GM12801 (cell line): ENCODE data around the gene TP73.

Source experiments
- TF ChIP-seq, protein P1 (sequence below): IDR thresholded peaks from one replicate; pipeline ENCODE4 v1.5.1; 2011; ENCODE audit warnings: control low read depth; ENCODE audit not compliant: insufficient read length; ENCODE audit errors: extremely low read depth

TP73 gene

GRCh38 chr1:3777647-3778589, 125.6 kb downstream of the TP73 start:
- TF ChIP-seq, protein P1, sequence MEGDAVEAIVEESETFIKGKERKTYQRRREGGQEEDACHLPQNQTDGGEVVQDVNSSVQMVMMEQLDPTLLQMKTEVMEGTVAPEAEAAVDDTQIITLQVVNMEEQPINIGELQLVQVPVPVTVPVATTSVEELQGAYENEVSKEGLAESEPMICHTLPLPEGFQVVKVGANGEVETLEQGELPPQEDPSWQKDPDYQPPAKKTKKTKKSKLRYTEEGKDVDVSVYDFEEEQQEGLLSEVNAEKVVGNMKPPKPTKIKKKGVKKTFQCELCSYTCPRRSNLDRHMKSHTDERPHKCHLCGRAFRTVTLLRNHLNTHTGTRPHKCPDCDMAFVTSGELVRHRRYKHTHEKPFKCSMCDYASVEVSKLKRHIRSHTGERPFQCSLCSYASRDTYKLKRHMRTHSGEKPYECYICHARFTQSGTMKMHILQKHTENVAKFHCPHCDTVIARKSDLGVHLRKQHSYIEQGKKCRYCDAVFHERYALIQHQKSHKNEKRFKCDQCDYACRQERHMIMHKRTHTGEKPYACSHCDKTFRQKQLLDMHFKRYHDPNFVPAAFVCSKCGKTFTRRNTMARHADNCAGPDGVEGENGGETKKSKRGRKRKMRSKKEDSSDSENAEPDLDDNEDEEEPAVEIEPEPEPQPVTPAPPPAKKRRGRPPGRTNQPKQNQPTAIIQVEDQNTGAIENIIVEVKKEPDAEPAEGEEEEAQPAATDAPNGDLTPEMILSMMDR: no peak

DNA sequence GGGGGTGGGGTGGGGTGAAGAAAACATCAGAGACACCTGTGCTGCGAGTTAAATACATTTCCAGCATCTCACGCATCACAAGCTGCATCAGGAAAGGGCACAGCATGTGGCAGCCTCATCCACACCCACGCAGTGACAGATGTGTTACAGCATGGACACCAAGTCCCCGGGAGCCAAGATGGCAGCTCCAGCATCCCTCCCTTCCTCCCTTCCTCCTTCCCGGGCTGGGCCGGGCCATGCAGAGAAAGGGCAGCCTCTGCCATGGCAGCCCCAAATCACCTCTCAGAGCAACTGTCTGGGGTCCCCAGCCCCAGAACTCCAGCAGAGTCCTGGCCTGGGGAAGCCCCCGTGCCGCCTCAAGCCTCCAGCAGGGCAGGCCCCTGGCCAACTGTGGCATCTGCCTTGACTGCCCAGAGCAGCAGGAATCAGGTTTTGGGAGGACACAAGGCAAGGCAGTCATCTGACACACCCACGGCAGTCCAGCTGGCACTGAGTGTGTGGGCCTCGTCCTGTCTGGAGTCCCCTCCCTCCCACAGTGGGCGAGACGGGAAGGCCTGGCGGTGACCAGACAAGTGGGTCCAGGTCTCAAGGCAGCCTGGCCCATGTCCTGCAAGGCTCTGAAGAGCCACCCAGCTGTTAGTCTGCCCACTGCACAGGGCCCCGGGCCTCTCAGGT, 126.4 kb downstream of the TP73 start:
- TF ChIP-seq, protein P1: no peak

- TF ChIP-seq, protein P1: no peak
Observed at GRCh38 chr1:3779265-3779911, 127.1 kb downstream of the TP73 start.

DNA sequence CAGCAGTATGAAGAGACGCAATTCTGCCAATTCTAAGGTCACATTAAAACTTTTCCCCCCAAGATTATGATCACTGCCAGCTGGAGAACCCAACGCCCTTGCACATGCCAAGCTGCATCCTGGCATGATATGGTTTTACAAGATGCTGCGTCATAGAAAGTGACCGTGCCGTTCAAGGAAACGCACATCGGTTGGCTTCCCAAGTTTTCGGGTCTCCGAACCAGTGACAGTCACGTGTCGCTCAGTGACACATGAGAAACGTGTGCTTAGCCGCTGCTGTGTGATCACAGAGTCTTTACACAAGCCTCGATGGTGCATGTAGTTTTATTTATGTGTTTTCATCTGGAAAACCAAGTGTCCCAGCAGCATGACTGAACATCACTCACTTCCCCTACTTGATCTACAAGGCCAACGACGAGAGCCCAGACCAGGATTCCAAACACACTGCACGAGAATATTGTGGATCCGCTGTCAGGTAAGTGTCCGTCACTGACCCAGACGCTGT, 127.6 kb downstream of the TP73 start:
- TF ChIP-seq, protein P1: no peak

DNA sequence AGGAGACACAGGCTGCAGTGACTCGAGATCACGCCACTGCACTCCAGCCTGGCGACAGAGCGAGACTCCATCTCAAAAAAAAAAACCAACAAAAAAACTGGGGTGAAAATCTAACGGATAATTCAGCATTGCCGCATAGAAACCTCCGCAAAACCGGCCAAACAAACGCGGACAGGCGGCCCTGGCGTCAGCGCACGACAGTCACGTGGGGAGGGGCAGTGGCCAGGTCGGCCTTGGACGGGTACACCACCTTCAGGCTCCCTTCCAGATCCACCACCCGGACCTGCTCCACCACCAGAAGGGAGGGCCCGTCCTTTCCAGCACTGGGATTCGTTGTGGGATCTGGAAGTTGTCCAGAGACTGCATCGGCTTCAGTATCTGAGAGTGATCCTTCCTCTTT, 128.6 kb downstream of the TP73 start:
- TF ChIP-seq, protein P1: no peak

DNA sequence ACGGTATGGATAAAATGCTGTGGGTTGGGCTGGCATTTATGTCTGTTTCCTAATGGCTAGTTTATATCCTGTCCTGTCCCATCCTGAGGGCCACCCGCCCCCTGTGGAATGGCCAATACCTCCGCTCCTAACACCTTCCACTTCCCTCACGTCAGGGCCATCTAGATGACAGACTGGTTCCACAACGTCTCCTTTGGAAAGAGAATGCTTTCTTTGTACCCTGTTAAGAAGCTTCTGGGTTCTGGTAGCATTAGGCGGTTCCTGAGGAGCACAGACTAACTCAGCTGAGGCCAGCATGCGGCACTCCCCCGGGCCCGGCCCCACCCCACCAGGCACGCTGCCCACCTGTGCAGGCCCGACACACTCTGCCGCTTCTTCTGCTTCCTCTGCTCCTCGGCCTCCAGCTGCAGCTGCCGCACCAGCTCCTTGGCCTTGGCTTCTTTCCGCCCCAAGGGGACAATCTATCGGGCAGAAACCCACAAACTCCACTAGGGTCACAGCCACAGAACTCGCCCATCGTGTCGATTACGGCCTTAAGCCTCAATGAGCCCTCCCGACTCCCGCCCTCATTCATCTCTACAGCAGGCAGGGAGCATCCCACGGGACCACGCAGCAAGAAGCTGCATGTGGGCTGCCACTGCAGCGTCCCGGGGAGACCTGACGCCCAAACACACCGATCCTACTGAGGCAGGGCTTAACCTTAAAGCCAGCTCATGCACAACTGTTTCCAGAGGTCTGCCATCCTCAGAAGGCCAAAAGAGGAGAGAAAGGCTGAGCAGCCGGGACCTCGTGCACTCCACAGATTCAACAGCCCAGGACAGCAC, 131.5 kb downstream of the TP73 start:
- TF ChIP-seq, protein P1: no peak

DNA sequence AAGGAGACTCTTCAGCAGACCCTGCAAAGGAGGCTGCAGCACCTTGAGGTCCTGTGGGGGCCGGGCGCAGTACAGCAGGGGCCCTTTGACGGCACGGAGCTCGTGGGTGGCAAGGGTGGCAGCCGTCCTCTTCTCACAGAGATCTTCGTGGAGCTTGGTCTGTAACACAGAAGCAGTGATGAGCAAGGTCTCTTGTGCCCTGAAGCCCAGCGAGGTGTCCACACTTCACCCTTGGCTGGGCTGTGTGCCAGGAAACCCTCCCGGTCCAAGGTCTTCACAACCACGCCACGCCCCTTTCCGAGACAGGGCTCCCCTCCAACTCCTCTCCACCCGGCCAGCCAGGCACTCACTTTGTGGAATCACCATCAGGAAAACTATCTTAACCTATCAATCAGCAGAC, 132.7 kb downstream of the TP73 start:
- TF ChIP-seq, protein P1: no peak
